H1 (cell line): ENCODE data around the gene COQ8A.

Experiments used
- ATF2 ChIP-seq: IDR thresholded peaks from 2 replicates; pipeline ENCODE4 v1.6.1; 2012; ENCODE audit warnings: low read length, inconsistent platforms
- BRCA1 ChIP-seq: IDR thresholded peaks from 2 replicates; pipeline ENCODE4 v1.6.1; 2012; ENCODE audit warnings: low read depth, low read length, improper control_type of control experiment
- CBX8 ChIP-seq: fragments of 300-800, 300-1000 bp; sonication (generic); IDR thresholded peaks from 2 replicates; pipeline ENCODE4 v1.7.1; 2016; ENCODE audit warnings: low read depth, low read length, borderline replicate concordance
- CEBPB ChIP-seq: IDR thresholded peaks from 2 replicates; pipeline ENCODE4 v1.6.1; 2012; ENCODE audit warnings: low read depth, low read length
- CTCF ChIP-seq, 3 experiments: IDR thresholded peaks; 1 replicate in 2 of 3; 2 replicates in 1 of 3; pipeline versions ENCODE4 v1.5.1 to v1.6.1; 2011; ENCODE audit warnings: low read length in 3 of 3, mild to moderate bottlenecking in 3 of 3, inconsistent platforms in 2 of 3, low read depth in 1 of 3, moderate library complexity in 1 of 3; ENCODE audit not compliant: insufficient read depth in 1 of 3; ENCODE audit errors: control extremely low read depth in 1 of 3
- GTF2F1 ChIP-seq: IDR thresholded peaks from 2 replicates; pipeline ENCODE4 v1.6.1; 2012; ENCODE audit warnings: low read depth, low read length, improper control_type of control experiment, borderline replicate concordance
- POLR2A ChIP-seq, 2 experiments: IDR thresholded peaks; 1 replicate in 1 of 2; 2 replicates in 1 of 2; pipeline ENCODE4 v1.6.1; 2011; ENCODE audit warnings: low read depth in 2 of 2, low read length in 2 of 2, mild to moderate bottlenecking in 2 of 2; ENCODE audit errors: control extremely low read depth in 1 of 2
- POLR2AphosphoS5 ChIP-seq: IDR thresholded peaks from 2 replicates; pipeline ENCODE4 v1.6.1; 2011; ENCODE audit warnings: low read depth, low read length
- TBP ChIP-seq: IDR thresholded peaks from 2 replicates; pipeline ENCODE4 v1.6.1; 2011; ENCODE audit warnings: low read depth, low read length, improper control_type of control experiment
- TEAD4 ChIP-seq: IDR thresholded peaks from 2 replicates; pipeline ENCODE4 v1.6.1; 2012; ENCODE audit warnings: low read depth, low read length, inconsistent platforms, mixed read lengths
- USF2 ChIP-seq: IDR thresholded peaks from 2 replicates; pipeline ENCODE4 v1.6.1; 2011; ENCODE audit warnings: low read length, improper control_type of control experiment
- ZNF274 ChIP-seq: IDR thresholded peaks from 2 replicates; pipeline ENCODE4 v1.7.0; 2012; ENCODE audit warnings: low read length, borderline replicate concordance; ENCODE audit errors: extremely low read depth

- TF ChIP-seq BRCA1, result no peak
- TF ChIP-seq TEAD4, result no peak
- TF ChIP-seq CEBPB, result no peak
- no peak for TF ChIP-seq POLR2A (IDR thresholded peaks at IDR 0.05; ENCODE audit: control extremely low read depth in 1 of 2, low read depth in 2 of 2, low read length in 2 of 2)
- no peak for TF ChIP-seq POLR2AphosphoS5
- TF ChIP-seq ZNF274, result no peak
- no peak for TF ChIP-seq CTCF (IDR thresholded peaks at IDR 0.05; ENCODE audit: control extremely low read depth in 1 of 3, insufficient read depth in 1 of 3, low read depth in 1 of 3, low read length in 3 of 3)
- TF ChIP-seq GTF2F1, result no peak
- no peak for TF ChIP-seq TBP
- no peak for TF ChIP-seq USF2
- no peak for TF ChIP-seq ATF2
- no peak for TF ChIP-seq CBX8
These were observed 76.9 kb downstream of the COQ8A start for GRCh38 chr1:227016990-227017389.
